NCI-H82 (cell line): ENCODE results near the gene CYREN.

ENCODE experiments used
- DNase-seq: peaks from one replicate; lab custom pipeline; 2025; lab: John Stamatoyannopoulos, UW

The CYREN gene

DNA sequence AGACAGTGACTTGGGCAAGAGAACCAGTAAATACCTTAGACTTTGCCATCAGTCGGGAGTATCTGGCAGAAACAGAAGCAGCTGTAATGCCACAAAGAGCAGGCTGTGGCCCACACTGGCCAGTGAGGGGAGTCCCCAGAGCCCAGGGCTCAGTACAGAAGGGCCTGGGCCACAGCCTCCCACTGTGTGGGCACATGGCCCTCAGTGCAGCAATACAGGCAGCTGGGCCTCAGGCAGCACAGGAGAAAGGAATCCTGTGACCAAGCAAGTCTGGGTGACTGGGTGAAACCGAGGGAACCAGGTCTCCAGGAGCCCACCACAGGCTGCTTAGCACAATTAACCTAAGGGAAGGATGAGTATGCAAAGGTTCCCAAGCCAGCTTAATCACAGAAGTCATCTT is 26.8 kb upstream of the CYREN start:
- DNase-seq = no peak

GRCh38 chr7:135195968-135196629 is 25.6 kb upstream of the CYREN start:
- no peak for DNase-seq

- DNase-seq = no peak
Measured at GRCh38 chr7:135195156-135195555, 24.6 kb upstream of the CYREN start.

DNA sequence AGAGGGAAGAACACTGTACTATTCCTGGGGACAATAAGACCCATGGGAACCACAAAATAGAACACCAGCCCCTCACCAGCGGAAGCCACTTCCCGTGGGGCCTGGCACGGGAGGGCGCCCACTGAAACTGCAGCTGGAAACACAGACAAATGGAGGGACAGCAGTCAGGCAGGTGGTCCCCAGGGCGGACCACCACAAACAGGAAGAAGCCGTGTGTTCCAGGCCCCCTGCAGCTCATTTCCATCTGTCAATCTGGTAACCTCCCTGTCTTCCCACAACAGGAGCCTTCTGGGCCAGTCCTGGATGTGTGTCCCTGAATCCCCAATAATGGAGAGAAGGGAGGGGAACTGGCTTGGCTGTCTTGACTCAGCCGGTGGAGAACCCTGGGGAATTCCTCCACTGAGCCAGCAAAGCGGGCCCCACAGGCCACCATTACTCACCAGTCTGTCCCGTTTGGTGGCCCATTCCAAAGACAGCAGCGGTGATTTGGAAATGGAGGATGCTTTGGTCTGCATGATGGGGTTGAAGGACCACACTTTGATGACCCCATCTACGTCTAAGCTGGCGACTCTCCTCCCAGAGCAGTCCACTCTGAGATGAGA is 24.1 kb upstream of the CYREN start:
- DNase-seq = no peak

DNA sequence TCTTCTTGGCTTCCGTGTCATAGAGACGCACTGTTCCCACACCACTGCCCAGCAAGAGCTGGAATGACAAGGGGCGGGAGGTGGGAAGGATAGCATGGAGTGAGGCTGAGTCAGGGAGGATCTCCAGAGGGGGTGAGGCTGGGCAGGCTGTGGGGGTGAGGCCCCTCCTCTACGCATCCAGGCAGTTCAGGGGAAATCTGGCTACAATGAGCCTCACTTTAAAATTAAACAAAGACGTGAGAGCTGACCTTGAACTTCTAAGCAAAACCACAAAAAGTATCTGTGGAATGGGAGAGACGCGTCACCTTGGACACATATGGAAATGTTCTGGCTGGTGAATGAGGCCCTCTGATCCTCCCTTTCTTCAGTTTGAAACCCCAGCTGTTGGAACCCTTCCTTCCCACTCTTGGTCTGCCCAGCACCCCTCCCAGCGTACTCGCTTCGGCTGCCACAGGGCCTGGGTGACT is 23.1 kb upstream of the CYREN start:
- no peak for DNase-seq

DNA sequence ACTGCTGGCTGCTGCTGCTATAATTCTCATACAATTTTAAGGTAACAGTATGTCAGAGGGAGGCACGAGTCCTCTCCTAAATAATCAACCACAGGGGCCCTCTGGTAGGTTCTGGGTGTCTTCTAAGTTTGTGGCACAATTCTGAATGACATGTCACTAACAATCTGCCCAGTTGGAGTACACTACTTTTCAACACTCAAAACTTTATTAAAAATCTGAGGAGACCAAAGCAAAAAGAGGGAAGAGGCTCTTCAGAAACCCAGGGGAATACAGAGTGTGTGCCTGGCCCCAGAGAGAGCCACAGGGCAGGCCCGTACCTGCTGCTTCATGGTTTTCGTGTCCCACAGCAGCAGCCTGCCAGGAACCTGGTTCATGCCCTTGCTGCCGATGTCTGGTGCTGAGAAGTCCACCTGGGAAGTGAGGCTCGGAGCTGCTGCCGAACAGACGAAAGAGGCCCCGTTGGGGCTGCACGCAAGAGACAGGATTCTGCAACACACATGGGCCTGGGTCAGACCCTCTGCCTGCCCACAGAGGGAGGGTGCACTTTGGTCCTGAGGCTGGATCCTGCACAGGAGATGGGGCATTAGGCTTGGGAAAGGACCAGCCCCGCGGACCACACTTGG is 22.5 kb upstream of the CYREN start:
- DNase-seq = no peak

DNA sequence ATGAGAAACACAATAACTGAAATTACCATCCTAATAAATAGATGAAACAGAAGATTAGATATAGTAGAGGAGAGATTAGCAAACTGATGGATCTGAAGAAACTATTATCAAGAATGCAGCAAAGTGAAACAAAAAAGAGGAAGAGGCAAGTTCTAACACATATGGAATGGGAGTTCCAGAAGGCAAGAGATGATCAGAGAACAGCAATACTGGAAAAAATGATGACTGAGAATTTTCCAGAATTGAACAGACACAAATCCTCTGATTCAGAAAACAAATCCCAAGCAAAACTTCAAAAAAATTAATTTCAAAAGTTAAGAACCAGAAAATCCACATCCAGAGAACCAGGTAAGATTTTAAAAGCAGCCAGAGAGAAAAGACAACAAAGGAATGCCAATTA is 20.2 kb upstream of the CYREN start:
- DNase-seq = no peak

DNA sequence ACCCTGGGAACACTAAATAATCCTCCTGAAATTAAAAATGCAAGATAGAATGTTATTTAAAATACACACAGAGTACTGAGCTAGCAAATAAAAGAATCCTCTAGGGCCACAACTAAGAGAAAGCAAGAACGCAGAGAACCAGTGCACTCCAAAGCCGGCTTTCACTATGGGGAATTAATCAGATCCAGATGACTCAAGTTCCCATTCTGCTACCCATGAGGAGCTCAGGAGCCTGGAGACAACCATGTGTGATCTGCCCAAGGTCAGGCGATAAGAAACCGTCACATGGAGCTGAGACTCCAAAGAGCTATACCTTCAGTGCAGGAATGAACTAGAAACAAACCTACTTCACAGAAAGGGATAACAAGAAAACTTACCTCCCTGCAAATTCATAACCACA is 19.5 kb upstream of the CYREN start:
- no peak for DNase-seq

DNA sequence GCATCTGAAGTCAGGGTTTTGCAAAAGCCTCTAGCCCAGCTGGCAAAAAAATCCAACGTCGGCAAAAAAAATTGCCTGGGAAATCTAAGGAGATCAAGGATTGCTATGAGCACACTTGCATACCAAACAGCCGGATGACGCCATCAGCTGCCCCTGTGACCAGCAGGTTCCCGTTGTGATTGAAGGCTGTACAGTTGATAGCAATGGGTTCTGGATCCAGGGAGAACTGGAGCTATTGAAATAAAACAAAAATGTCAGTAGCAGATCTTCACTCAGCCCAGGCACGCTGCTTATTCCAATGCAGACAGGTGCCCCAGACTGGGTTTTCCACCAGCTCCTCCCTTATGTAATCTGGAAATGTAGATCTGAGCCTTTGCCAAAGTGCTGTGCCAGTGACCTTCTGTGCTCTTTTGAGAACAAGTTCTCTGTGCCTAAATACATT is 18.7 kb upstream of the CYREN start:
- no peak for DNase-seq

DNA sequence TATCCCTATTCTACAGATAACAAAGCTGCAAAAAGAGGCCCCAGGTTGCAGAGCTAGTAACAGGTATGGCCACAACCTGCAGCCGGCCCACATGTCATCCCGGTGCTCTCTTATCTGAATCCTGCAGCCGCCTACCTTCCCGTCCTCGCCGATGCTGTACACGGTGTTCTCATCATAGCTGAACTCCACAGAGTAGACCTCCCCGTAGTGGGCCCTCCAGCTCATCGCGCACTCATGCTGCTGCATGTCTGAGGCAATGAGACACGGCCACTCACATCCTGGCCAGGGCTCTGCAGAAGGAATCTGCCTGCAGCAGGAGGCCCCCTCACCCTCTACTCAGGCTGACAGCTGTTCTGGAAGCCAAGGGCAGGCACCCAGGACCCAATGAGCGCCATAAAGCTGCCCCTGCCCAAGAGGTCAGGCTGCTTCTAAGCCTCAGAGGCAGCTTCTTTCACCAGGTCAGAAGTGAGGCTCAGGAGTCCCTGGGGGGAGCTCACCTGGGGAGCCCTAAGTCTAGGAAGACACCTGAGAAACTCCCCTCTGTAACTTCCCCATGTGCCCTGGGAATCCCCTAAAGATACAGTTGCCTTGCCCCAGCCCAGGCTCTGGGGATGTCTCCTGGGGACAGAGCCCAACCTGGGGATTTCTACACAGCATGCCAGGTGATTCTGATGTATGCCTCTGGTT is 17.9 kb upstream of the CYREN start:
- DNase-seq = no peak

GRCh38 chr7:135186841-135187253 is 16.3 kb upstream of the CYREN start:
- no peak for DNase-seq

DNA sequence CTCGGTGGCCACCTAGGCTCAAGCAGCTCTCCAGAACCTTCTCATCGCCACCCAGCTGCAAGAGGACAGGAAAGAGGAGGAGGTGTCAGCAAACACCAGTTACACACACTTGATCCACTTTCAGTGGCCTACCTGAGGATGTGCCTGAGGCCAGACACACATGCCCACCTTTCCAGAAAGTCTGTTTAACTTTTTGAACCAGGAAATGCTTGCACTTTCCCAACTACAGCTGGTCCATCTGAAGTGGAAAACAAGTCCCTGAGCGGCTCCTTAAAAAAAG is 15.7 kb upstream of the CYREN start:
- no peak for DNase-seq

DNA sequence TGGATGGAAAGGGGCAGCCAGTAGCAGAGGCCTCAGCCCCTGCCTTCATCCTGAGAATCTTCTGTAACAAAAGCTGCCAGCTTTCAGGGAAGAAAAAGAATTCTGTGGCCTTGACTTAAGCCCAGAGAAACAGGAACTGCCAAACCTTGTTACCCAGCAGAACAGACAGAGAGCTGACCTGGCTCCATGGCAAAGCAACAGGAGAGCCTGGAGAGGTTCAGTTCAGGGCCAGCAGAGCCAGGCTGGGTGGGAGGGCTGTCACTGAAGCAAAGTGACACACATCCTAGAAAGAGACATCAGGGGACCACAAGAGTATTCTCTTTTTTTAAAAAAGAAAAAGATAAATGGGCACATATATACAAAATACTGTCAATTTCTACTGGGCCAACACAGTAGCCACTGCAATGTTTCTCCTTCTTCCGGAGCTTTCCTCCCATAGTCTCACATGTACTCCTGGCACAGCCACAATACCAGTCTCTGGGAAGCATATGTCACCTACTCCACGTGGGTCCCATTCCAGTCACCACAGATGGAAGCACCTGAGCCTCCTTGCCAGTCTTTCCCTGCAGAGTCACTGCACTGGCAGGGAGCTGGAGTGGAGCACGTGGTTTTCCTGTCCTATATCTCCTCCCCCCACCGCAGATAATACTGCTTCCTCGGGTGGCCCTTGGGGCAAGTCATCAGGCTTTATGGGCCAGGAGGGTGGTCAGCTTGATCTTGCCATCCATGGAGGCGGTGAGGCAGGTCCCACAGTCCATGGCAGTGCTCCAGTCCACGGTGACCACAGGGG is 15.2 kb upstream of the CYREN start:
- DNase-seq = no peak

DNA sequence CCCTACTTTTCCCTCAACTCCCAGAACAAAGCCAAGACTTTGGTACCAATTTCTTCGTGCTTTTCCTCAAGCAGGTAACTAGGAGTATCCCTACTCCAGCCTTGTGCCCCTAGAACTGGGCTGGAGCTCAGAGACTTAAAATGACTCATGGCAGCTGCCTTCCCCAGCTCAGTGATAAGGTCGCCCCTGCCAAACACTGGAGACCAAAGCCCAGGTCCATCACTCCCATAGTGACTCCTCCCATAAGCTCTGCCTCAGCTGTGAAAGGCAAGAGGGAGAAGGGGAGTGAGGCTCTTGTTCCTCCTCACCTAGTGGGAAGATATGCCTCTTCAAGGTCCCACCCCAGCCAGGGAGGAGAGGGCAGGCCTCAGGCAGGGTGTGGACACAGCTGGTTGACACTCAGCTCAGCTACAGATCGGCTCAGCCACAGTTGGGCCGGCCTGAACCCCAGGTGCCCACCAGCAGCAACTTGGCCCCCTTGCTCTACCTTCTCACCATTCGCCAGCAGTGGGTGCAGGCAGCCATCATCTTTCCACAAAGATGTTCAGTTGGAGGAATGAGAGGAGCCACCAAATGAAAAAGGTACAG is 13.8 kb upstream of the CYREN start:
- DNase-seq = no peak

DNA sequence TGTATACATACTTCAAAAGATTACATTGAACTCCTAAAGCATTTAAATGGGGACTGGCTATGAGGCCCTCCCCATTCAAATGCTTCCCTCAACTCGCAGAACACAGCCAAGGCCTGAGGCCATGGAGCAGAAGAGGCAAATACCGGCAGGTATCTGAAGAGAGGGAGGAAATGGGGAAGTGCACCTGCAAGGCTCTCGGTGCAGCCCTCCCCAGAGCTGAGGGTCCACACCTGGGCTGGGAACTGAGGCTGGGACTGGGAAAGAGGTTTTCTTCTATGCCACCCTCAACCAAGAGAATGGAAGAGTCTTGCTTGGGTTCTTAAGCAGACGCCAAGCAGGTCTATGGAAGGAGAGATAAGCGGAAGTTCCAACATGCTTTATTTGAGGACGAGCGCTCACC is 13.0 kb upstream of the CYREN start:
- DNase-seq = no peak

- DNase-seq = no peak
Measured at GRCh38 chr7:135181929-135182678, 11.6 kb upstream of the CYREN start.

- DNase-seq = no peak
Measured at GRCh38 chr7:135181261-135181928, 10.9 kb upstream of the CYREN start.

GRCh38 chr7:135180122-135180521 is 9.6 kb upstream of the CYREN start:
- no peak for DNase-seq

GRCh38 chr7:135179321-135179925 is 8.9 kb upstream of the CYREN start:
- no peak for DNase-seq

GRCh38 chr7:135178364-135178763 is 7.9 kb upstream of the CYREN start:
- DNase-seq = no peak
